ENCODE measurements around the gene GRIN2A.

Gene GRIN2A

GRCh38 chr16:9736547-9736946, 445.7 kb downstream of the GRIN2A start:
- DNase-seq = no peak

GRCh38 chr16:9723136-9723535, 459.1 kb downstream of the GRIN2A start:
- DNase-seq = no peak

- DNase-seq = no peak
Observed at GRCh38 chr16:9713907-9714306, 468.3 kb downstream of the GRIN2A start.

- no peak for DNase-seq
Observed at GRCh38 chr16:9713156-9713555, 469.1 kb downstream of the GRIN2A start.

- no peak for DNase-seq
Observed at GRCh38 chr16:9708972-9709620, 473.1 kb downstream of the GRIN2A start.

GRCh38 chr16:9706217-9706836, 475.9 kb downstream of the GRIN2A start:
- no peak for DNase-seq

GRCh38 chr16:9703731-9704130, 478.5 kb downstream of the GRIN2A start:
- no peak for DNase-seq

Data from NCI-H1105 treated with DMSO at 0.1 percent for 48 hours (cell line).